ENCODE results near the gene CPA5. TPM values are rescaled to one million over a fixed set of nuclear protein-coding genes. Genes with fewer than 3 reads are reported as not detected.

Gene CPA5
- total and polyA plus RNA-seq, 10 of the 15 experiments (the other 5 are each of a cell fraction or from before 2014, with no cell fraction given), result 0.06 to 0.52 (median 0.29) TPM; not detected in 2

DNA sequence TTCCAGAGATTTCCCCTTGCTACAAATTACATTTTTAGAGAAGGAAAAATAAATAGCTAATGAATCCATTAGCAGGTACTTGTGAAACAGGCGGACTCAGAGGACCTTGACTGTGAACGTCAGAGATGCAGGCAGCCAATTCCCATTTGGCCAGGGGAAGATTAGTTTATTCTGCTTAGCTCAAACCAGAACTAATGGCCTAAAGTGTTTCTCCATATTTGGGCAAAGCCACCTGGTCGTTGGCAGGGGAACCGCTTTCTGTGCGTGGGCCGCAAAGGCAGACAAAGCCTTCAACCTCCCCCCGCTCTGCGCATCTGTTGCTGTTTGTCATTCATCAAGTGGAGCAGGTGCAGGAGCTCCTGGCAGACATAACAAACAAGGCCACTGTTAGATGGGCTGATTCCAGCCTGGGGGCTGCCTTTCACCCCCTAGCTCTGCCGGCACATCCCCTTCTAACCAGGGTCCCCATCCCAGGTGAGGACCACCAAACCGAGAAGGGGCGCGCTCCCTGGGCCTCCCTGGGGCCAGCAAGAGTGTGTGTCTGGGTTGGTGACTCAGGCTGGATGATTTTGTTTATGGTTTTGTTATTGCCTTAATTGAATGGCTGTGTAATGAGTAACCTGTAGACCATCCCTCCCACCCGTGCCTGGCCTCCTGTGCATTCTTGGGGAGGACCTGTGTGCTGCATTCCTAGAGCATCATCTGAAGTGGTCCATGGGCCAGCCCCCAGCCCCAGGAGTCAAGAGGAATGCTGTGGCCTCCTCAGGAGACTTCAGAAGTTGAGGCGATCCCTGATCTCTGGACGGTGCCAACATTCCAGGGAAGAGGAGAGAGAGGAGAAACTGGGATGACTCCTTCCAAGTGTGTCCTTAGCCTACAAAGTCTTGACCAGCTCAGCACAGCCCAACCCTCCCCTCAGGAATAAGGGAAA lies 21.2 kb downstream of the CPA5 start (continued):
- no peak for TF ChIP-seq SREBF2 (IDR thresholded peaks at IDR 0.05; ENCODE audit: low read length)
- TF ChIP-seq RAD21 (IDR thresholded peaks at IDR 0.05; ENCODE audit: insufficient read depth, low read depth, low read length), result no peak
- TF ChIP-seq, protein P1, sequence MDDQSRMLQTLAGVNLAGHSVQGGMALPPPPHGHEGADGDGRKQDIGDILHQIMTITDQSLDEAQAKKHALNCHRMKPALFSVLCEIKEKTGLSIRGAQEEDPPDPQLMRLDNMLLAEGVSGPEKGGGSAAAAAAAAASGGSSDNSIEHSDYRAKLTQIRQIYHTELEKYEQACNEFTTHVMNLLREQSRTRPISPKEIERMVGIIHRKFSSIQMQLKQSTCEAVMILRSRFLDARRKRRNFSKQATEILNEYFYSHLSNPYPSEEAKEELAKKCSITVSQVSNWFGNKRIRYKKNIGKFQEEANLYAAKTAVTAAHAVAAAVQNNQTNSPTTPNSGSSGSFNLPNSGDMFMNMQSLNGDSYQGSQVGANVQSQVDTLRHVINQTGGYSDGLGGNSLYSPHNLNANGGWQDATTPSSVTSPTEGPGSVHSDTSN (IDR thresholded peaks at IDR 0.05; ENCODE audit: insufficient replicate concordance, low read depth, low read length), result peak; percentile 77
- TF ChIP-seq, protein P2, sequence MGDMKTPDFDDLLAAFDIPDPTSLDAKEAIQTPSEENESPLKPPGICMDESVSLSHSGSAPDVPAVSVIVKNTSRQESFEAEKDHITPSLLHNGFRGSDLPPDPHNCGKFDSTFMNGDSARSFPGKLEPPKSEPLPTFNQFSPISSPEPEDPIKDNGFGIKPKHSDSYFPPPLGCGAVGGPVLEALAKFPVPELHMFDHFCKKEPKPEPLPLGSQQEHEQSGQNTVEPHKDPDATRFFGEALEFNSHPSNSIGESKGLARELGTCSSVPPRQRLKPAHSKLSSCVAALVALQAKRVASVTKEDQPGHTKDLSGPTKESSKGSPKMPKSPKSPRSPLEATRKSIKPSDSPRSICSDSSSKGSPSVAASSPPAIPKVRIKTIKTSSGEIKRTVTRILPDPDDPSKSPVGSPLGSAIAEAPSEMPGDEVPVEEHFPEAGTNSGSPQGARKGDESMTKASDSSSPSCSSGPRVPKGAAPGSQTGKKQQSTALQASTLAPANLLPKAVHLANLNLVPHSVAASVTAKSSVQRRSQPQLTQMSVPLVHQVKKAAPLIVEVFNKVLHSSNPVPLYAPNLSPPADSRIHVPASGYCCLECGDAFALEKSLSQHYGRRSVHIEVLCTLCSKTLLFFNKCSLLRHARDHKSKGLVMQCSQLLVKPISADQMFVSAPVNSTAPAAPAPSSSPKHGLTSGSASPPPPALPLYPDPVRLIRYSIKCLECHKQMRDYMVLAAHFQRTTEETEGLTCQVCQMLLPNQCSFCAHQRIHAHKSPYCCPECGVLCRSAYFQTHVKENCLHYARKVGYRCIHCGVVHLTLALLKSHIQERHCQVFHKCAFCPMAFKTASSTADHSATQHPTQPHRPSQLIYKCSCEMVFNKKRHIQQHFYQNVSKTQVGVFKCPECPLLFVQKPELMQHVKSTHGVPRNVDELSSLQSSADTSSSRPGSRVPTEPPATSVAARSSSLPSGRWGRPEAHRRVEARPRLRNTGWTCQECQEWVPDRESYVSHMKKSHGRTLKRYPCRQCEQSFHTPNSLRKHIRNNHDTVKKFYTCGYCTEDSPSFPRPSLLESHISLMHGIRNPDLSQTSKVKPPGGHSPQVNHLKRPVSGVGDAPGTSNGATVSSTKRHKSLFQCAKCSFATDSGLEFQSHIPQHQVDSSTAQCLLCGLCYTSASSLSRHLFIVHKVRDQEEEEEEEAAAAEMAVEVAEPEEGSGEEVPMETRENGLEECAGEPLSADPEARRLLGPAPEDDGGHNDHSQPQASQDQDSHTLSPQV (IDR thresholded peaks at IDR 0.05), result no peak
- no peak for TF ChIP-seq ZNF622 (IDR thresholded peaks at IDR 0.05)
- TF ChIP-seq, protein P3, sequence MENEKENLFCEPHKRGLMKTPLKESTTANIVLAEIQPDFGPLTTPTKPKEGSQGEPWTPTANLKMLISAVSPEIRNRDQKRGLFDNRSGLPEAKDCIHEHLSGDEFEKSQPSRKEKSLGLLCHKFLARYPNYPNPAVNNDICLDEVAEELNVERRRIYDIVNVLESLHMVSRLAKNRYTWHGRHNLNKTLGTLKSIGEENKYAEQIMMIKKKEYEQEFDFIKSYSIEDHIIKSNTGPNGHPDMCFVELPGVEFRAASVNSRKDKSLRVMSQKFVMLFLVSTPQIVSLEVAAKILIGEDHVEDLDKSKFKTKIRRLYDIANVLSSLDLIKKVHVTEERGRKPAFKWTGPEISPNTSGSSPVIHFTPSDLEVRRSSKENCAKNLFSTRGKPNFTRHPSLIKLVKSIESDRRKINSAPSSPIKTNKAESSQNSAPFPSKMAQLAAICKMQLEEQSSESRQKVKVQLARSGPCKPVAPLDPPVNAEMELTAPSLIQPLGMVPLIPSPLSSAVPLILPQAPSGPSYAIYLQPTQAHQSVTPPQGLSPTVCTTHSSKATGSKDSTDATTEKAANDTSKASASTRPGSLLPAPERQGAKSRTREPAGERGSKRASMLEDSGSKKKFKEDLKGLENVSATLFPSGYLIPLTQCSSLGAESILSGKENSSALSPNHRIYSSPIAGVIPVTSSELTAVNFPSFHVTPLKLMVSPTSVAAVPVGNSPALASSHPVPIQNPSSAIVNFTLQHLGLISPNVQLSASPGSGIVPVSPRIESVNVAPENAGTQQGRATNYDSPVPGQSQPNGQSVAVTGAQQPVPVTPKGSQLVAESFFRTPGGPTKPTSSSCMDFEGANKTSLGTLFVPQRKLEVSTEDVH (IDR thresholded peaks at IDR 0.05; ENCODE audit: low read depth, partially characterized antibody), result no peak
- no peak for TF ChIP-seq SPI1 (IDR thresholded peaks at IDR 0.05; ENCODE audit: borderline replicate concordance, insufficient read depth, low read depth, low read length)
- no peak for TF ChIP-seq SMC3 (IDR thresholded peaks at IDR 0.05; ENCODE audit: borderline replicate concordance, low read length)
- no peak for TF ChIP-seq GATAD2B (conservative IDR thresholded peaks at IDR 0.05; ENCODE audit: low read depth)
- no peak for TF ChIP-seq MYC (IDR thresholded peaks at IDR 0.05; ENCODE audit: insufficient read depth, insufficient read length, insufficient replicate concordance, low read length, severe bottlenecking)
- 0 out of 2 replicates have a peak, but pooled peaks have one; percentile 41 for TF ChIP-seq CREM (IDR thresholded peaks at IDR 0.05; ENCODE audit: low read depth)
- 0 out of 2 replicates have a peak, but pooled peaks have one; percentile 9 for TF ChIP-seq CREB1 (IDR thresholded peaks at IDR 0.05; ENCODE audit: low read depth)
- TF ChIP-seq CBX5 (IDR thresholded peaks at IDR 0.05; ENCODE audit: low read depth), result no peak
- TF ChIP-seq, protein P4, sequence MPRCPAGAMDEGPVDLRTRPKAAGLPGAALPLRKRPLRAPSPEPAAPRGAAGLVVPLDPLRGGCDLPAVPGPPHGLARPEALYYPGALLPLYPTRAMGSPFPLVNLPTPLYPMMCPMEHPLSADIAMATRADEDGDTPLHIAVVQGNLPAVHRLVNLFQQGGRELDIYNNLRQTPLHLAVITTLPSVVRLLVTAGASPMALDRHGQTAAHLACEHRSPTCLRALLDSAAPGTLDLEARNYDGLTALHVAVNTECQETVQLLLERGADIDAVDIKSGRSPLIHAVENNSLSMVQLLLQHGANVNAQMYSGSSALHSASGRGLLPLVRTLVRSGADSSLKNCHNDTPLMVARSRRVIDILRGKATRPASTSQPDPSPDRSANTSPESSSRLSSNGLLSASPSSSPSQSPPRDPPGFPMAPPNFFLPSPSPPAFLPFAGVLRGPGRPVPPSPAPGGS (IDR thresholded peaks at IDR 0.05; ENCODE audit: borderline replicate concordance, insufficient read depth, low read depth, low read length, poor library complexity, severe bottlenecking), result no peak
- no peak for TF ChIP-seq YBX1 (IDR thresholded peaks at IDR 0.05)
- no peak for TF ChIP-seq RB1 (IDR thresholded peaks at IDR 0.05; ENCODE audit: borderline replicate concordance)
- TF ChIP-seq NFIC (IDR thresholded peaks at IDR 0.05; ENCODE audit: low read depth, low read length), result peak; percentile 51
- TF ChIP-seq PML (IDR thresholded peaks at IDR 0.05; ENCODE audit: low read length), result no peak
- no peak for TF ChIP-seq MTA3 (IDR thresholded peaks at IDR 0.05; ENCODE audit: borderline replicate concordance, low read length)
- TF ChIP-seq SP1 (IDR thresholded peaks at IDR 0.05; ENCODE audit: low read depth, low read length), result peak; percentile 58

All from GM12878 (cell line).